KG1 (cell line): Measurements from ENCODE around the gene BANK1.

ENCODE experiments used
- DNase-seq: peaks from one replicate; lab custom pipeline; 2025; lab: John Stamatoyannopoulos, UW

The BANK1 gene

GRCh38 chr4:101960431-101960830 is 169.9 kb downstream of the BANK1 start:
- no peak for DNase-seq

GRCh38 chr4:101961144-101961543 is 170.6 kb downstream of the BANK1 start:
- DNase-seq = no peak

GRCh38 chr4:101967697-101968346 is 177.3 kb downstream of the BANK1 start:
- no peak for DNase-seq

GRCh38 chr4:101968364-101968763 is 177.8 kb downstream of the BANK1 start:
- no peak for DNase-seq

- no peak for DNase-seq
Measured at GRCh38 chr4:101969965-101970364, 179.4 kb downstream of the BANK1 start.

- no peak for DNase-seq
Measured at GRCh38 chr4:101970547-101971155, 180.1 kb downstream of the BANK1 start.

- no peak for DNase-seq
Measured at GRCh38 chr4:101972791-101973190, 182.3 kb downstream of the BANK1 start.

GRCh38 chr4:101973361-101973760 is 182.8 kb downstream of the BANK1 start:
- DNase-seq = no peak

GRCh38 chr4:101977076-101977475 is 186.5 kb downstream of the BANK1 start:
- no peak for DNase-seq

- peak; percentile 73 for DNase-seq
Measured at GRCh38 chr4:101981756-101982155, 191.2 kb downstream of the BANK1 start.

GRCh38 chr4:101983835-101984234 is 193.3 kb downstream of the BANK1 start:
- DNase-seq = no peak

- DNase-seq = no peak
Measured at GRCh38 chr4:101987623-101988243, 197.2 kb downstream of the BANK1 start.

- no peak for DNase-seq
Measured at GRCh38 chr4:101989551-101989950, 199.0 kb downstream of the BANK1 start.

- no peak for DNase-seq
Measured at GRCh38 chr4:101992446-101992845, 201.9 kb downstream of the BANK1 start.

- DNase-seq = no peak
Measured at GRCh38 chr4:101993002-101993841, 202.7 kb downstream of the BANK1 start.

- no peak for DNase-seq
Measured at GRCh38 chr4:101993842-101994775, 203.6 kb downstream of the BANK1 start.

GRCh38 chr4:102007959-102008425 is 217.5 kb downstream of the BANK1 start:
- DNase-seq = no peak

GRCh38 chr4:102008711-102009110 is 218.2 kb downstream of the BANK1 start:
- DNase-seq = no peak

GRCh38 chr4:102022343-102022742 is 231.8 kb downstream of the BANK1 start:
- DNase-seq = no peak

- no peak for DNase-seq
Measured at GRCh38 chr4:102027961-102028360, 237.4 kb downstream of the BANK1 start.

- no peak for DNase-seq
Measured at GRCh38 chr4:102031406-102031805, 240.9 kb downstream of the BANK1 start.
